HG02970 (cell line): ENCODE data around the gene POU2AF3.
"Not testable (repeated sequence)": the region's sequence is repeated elsewhere in the genome, so short reads cannot be mapped to it uniquely, and the experiment has no call there.

Source experiments
- ATAC-seq: cut with Tn5 transposase; IDR thresholded peaks from one replicate; pipeline ENCODE4 v1.9.1; 2021; ENCODE audit warnings: mild to moderate bottlenecking, moderate library complexity, moderate number of reproducible peaks; ENCODE audit not compliant: unreplicated experiment, low FRiP score

The POU2AF3 gene

GRCh38 chr11:111298413-111299100, at the start of gene POU2AF3:
TSS of gene POU2AF3 (plus strand) at chr11:111298546. CDS start at chr11:111298582, 36 bp downstream.
- no peak for ATAC-seq

- ATAC-seq, result no peak
These were observed 47.4 kb upstream of the POU2AF3 start for GRCh38 chr11:111250936-111251335.

- no peak for ATAC-seq
These were observed 45.2 kb upstream of the POU2AF3 start for GRCh38 chr11:111253131-111253530.

- no peak for ATAC-seq
These were observed 44.7 kb upstream of the POU2AF3 start for GRCh38 chr11:111253630-111254029.

GRCh38 chr11:111258046-111258445, 40.3 kb upstream of the POU2AF3 start:
- no peak for ATAC-seq

- ATAC-seq, result no peak
These were observed 38.5 kb upstream of the POU2AF3 start for GRCh38 chr11:111259896-111260295.

- ATAC-seq, result no peak
These were observed 37.5 kb upstream of the POU2AF3 start for GRCh38 chr11:111260811-111261210.

- ATAC-seq, result no peak
These were observed 33.7 kb upstream of the POU2AF3 start for GRCh38 chr11:111264646-111265045.

GRCh38 chr11:111265421-111265820, 32.9 kb upstream of the POU2AF3 start:
- no peak for ATAC-seq

GRCh38 chr11:111268303-111268702, 30.0 kb upstream of the POU2AF3 start:
- ATAC-seq, result not testable (repeated sequence)

GRCh38 chr11:111269146-111269868, 29.0 kb upstream of the POU2AF3 start:
- no peak for ATAC-seq

GRCh38 chr11:111272420-111272819, 25.9 kb upstream of the POU2AF3 start:
- ATAC-seq, result no peak

GRCh38 chr11:111282562-111283075, 15.7 kb upstream of the POU2AF3 start:
- no peak for ATAC-seq

- ATAC-seq, result no peak
These were observed 14.3 kb upstream of the POU2AF3 start for GRCh38 chr11:111283945-111284481.

GRCh38 chr11:111285189-111286091, 12.9 kb upstream of the POU2AF3 start:
- no peak for ATAC-seq

- ATAC-seq, result no peak
These were observed 6.6 kb upstream of the POU2AF3 start for GRCh38 chr11:111291764-111292163.

- not testable (repeated sequence) for ATAC-seq
These were observed 5.9 kb upstream of the POU2AF3 start for GRCh38 chr11:111292408-111292807.

GRCh38 chr11:111296196-111296595, 2.1 kb upstream of the POU2AF3 start:
- ATAC-seq, result no peak

- no peak for ATAC-seq
These were observed 650 bp upstream of the POU2AF3 start for GRCh38 chr11:111297696-111298095.
